Medulla oblongata (tissue), 1 donor: ENCODE data around the gene TMEM127.
A peak's percentile ranks its signal among the peaks of the same experiment; 100 is the strongest.

ENCODE experiments used
- DNase-seq: peaks from one replicate; pipeline ENCODE4 v3.0.0-alpha.2; 2015; ENCODE audit errors: extremely low spot score

The TMEM127 gene

GRCh38 chr2:96264086-96264485, 1.7 kb downstream of the TMEM127 start:
- no peak for DNase-seq

- no peak for DNase-seq
Observed at GRCh38 chr2:96262306-96262705, 3.5 kb downstream of the TMEM127 start.

- DNase-seq = no peak
Observed at GRCh38 chr2:96261328-96262003, 4.3 kb downstream of the TMEM127 start.

GRCh38 chr2:96260387-96261260, 5.2 kb downstream of the TMEM127 start:
- peak; percentile 73 for DNase-seq

GRCh38 chr2:96259497-96259921, 6.3 kb downstream of the TMEM127 start:
- DNase-seq = no peak

- DNase-seq = peak; percentile 35
Observed at GRCh38 chr2:96258166-96259022, 7.4 kb downstream of the TMEM127 start.

- DNase-seq = peak; percentile 46
Observed at GRCh38 chr2:96257744-96258143, 8.1 kb downstream of the TMEM127 start.

- DNase-seq = no peak
Observed at GRCh38 chr2:96256611-96257113, 9.1 kb downstream of the TMEM127 start.

- no peak for DNase-seq
Observed at GRCh38 chr2:96254571-96254970, 11.2 kb downstream of the TMEM127 start.

GRCh38 chr2:96253006-96253405, 12.8 kb downstream of the TMEM127 start:
- no peak for DNase-seq

GRCh38 chr2:96252526-96252925, 13.3 kb downstream of the TMEM127 start:
- DNase-seq = no peak

- DNase-seq = peak; percentile 77
Observed at GRCh38 chr2:96251721-96252292, 14.0 kb downstream of the TMEM127 start.

- DNase-seq = no peak
Observed at GRCh38 chr2:96250188-96250587, 15.6 kb downstream of the TMEM127 start.

GRCh38 chr2:96249654-96250053, 16.1 kb downstream of the TMEM127 start:
- DNase-seq = no peak

GRCh38 chr2:96248624-96249023, 17.2 kb downstream of the TMEM127 start:
- DNase-seq = no peak

GRCh38 chr2:96247896-96248295, 17.9 kb downstream of the TMEM127 start:
- no peak for DNase-seq

- DNase-seq = no peak
Observed at GRCh38 chr2:96247009-96247408, 18.8 kb downstream of the TMEM127 start.

- DNase-seq = peak; percentile 31
Observed at GRCh38 chr2:96245609-96246390, 20.0 kb downstream of the TMEM127 start.

GRCh38 chr2:96243843-96244242, 22.0 kb downstream of the TMEM127 start:
- DNase-seq = no peak

GRCh38 chr2:96241900-96242611, 23.7 kb downstream of the TMEM127 start:
- DNase-seq = peak; percentile 92
